Omental fat pad (tissue), 4 donors: Measurements from ENCODE around the gene CIRBP. TPM values are rescaled to one million over a fixed set of nuclear protein-coding genes. Genes with fewer than 3 reads are reported as not detected.
A peak's percentile ranks its signal among the peaks of the same experiment; 100 is the strongest.

ENCODE experiments used
- ATAC-seq: fragments of 150-250 bp; one replicate; pipeline ENCODE4 v1.9.1; 2016; ENCODE audit warnings: mild to moderate bottlenecking, moderate library complexity; ENCODE audit not compliant: low FRiP score
- DNase-seq: peaks from one replicate; pipeline ENCODE4 v3.0.0-alpha.2; 2019; ENCODE audit warnings: low spot score
- CTCF ChIP-seq, 3 donors: fragments of 450-650 bp; IDR thresholded peaks; one replicate each; pipeline ENCODE4 v1.5.1; 2016 to 2017; ENCODE audit warnings: antibody characterized with exemption in 3 of 3, mild to moderate bottlenecking in 3 of 3, moderate library complexity in 2 of 3
- total RNA-seq, 4 donors: library from RNA; depleted of rRNA; stranded (reverse); fragments of >200 nt; gene quantifications; one replicate each; pipeline ENCODE4 v1.1.0, GENCODE V29; 2016

Gene CIRBP
- total RNA-seq, 4 donors from 2014 or later = 292 to 484 (median 372) TPM

GRCh38 chr19:1259876-1260748 is 9.0 kb upstream of the CIRBP start:
- DNase-seq (no peak), ATAC-seq (peak; percentile 1)

GRCh38 chr19:1260749-1261537 is 8.2 kb upstream of the CIRBP start:
- TF ChIP-seq CTCF (IDR thresholded peaks at IDR 0.05) = no peak
- ATAC-seq (peak; percentile 58), DNase-seq (peak; percentile 74)

More at GRCh38 chr19:1259876-1260748, 9.0 kb upstream of the CIRBP start:
- TF ChIP-seq CTCF (IDR thresholded peaks at IDR 0.05) = no peak

- DNase-seq (no peak), ATAC-seq (no peak)
- peak in 1 of 3 donors; percentile 20 for TF ChIP-seq CTCF (IDR thresholded peaks at IDR 0.05)
These were observed 7.7 kb upstream of the CIRBP start for GRCh38 chr19:1261538-1261797.

GRCh38 chr19:1261798-1262622 is 7.1 kb upstream of the CIRBP start:
- DNase-seq (no peak), ATAC-seq (peak; percentile 27)
- TF ChIP-seq CTCF (IDR thresholded peaks at IDR 0.05) = no peak

- no peak for ATAC-seq
- no peak for TF ChIP-seq CTCF (IDR thresholded peaks at IDR 0.05)
- DNase-seq = no peak
These were observed 6.5 kb upstream of the CIRBP start for GRCh38 chr19:1262623-1263123.

- no peak for TF ChIP-seq CTCF (IDR thresholded peaks at IDR 0.05)
- ATAC-seq = no peak
- DNase-seq = no peak
These were observed 5.9 kb upstream of the CIRBP start for GRCh38 chr19:1263188-1263587.
